Measurements from ENCODE around the gene BOLA3. TPM values are rescaled to one million over a fixed set of nuclear protein-coding genes. Genes with fewer than 3 reads are reported as not detected.
A peak's percentile ranks its signal among the peaks of the same experiment; 100 is the strongest.

The BOLA3 gene
- total and polyA plus RNA-seq, 10 of the 15 experiments (the other 5 are each of a cell fraction or from before 2014, with no cell fraction given) = 62.6 to 300 (median 134) TPM

DNA sequence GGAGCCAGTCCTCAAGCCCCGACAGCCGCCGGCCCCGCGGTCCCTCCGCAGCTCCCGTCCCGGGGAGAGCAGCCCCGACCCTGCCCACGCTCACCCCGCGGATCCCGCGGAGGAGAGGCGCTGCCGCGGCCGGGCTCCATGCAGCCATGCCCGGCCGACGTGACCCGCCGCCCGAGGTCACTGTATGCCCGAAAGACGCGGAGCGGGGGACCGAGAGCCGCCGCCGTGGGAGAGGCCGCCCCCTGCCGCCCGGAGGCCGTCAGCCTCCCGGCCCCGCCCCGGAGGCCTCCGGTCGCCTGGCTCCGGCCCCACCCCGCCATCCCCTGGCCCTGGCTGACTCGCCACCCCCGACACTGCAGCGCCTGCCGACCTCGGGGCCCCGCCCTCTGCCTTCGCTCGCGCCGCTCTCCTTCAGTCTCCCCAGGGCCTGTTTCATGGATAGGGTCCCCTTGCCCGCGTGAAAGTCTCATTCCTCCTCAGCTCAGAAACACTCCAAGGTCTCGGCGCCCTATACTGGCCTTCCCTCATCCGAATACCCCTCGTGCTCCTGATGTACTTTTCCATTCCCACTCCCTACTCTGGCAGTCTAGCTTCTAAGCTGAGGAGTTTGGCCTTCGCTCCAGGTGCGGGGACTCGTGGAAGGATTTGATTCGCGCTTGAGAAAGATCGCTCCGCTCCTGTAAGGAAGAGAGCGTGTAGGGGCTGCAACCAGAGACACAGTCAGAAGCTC lies at the start of gene BOLA3 (continued):
- TF ChIP-seq, protein P1, sequence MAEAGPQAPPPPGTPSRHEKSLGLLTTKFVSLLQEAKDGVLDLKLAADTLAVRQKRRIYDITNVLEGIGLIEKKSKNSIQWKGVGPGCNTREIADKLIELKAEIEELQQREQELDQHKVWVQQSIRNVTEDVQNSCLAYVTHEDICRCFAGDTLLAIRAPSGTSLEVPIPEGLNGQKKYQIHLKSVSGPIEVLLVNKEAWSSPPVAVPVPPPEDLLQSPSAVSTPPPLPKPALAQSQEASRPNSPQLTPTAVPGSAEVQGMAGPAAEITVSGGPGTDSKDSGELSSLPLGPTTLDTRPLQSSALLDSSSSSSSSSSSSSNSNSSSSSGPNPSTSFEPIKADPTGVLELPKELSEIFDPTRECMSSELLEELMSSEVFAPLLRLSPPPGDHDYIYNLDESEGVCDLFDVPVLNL (IDR thresholded peaks at IDR 0.05; ENCODE audit: low read depth, low read length) = no peak
- TF ChIP-seq FOXK2 (IDR thresholded peaks at IDR 0.05) = no peak
- TF ChIP-seq NFYB (IDR thresholded peaks at IDR 0.05; ENCODE audit: insufficient read depth, low read depth, low read length) = no peak
- TF ChIP-seq SMARCA5 (IDR thresholded peaks at IDR 0.05) = peak; percentile 95
- no peak for TF ChIP-seq TARDBP (IDR thresholded peaks at IDR 0.05; ENCODE audit: borderline replicate concordance)
- TF ChIP-seq NFIC (IDR thresholded peaks at IDR 0.05; ENCODE audit: low read depth, low read length) = no peak
- TF ChIP-seq, protein P2, sequence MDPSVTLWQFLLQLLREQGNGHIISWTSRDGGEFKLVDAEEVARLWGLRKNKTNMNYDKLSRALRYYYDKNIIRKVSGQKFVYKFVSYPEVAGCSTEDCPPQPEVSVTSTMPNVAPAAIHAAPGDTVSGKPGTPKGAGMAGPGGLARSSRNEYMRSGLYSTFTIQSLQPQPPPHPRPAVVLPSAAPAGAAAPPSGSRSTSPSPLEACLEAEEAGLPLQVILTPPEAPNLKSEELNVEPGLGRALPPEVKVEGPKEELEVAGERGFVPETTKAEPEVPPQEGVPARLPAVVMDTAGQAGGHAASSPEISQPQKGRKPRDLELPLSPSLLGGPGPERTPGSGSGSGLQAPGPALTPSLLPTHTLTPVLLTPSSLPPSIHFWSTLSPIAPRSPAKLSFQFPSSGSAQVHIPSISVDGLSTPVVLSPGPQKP (IDR thresholded peaks at IDR 0.05; ENCODE audit: low read depth, low read length) = no peak
- TF ChIP-seq MEF2A (IDR thresholded peaks at IDR 0.05; ENCODE audit: insufficient read depth, low read depth, low read length) = no peak; the same call in 1 of the 2 replicates
- TF ChIP-seq CHD4 (IDR thresholded peaks at IDR 0.05) = no peak
- no peak for TF ChIP-seq NR2C2 (IDR thresholded peaks at IDR 0.05; ENCODE audit: borderline replicate concordance, control insufficient read depth, insufficient read length, low read depth)
- TF ChIP-seq HDAC2 (IDR thresholded peaks at IDR 0.05) = no peak
- TF ChIP-seq PML (IDR thresholded peaks at IDR 0.05; ENCODE audit: low read length) = 0 out of 2 replicates have a peak, but pooled peaks have one; percentile 20
- TF ChIP-seq, protein P3, sequence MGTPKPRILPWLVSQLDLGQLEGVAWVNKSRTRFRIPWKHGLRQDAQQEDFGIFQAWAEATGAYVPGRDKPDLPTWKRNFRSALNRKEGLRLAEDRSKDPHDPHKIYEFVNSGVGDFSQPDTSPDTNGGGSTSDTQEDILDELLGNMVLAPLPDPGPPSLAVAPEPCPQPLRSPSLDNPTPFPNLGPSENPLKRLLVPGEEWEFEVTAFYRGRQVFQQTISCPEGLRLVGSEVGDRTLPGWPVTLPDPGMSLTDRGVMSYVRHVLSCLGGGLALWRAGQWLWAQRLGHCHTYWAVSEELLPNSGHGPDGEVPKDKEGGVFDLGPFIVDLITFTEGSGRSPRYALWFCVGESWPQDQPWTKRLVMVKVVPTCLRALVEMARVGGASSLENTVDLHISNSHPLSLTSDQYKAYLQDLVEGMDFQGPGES (IDR thresholded peaks at IDR 0.05) = no peak
- TF ChIP-seq, protein P4, sequence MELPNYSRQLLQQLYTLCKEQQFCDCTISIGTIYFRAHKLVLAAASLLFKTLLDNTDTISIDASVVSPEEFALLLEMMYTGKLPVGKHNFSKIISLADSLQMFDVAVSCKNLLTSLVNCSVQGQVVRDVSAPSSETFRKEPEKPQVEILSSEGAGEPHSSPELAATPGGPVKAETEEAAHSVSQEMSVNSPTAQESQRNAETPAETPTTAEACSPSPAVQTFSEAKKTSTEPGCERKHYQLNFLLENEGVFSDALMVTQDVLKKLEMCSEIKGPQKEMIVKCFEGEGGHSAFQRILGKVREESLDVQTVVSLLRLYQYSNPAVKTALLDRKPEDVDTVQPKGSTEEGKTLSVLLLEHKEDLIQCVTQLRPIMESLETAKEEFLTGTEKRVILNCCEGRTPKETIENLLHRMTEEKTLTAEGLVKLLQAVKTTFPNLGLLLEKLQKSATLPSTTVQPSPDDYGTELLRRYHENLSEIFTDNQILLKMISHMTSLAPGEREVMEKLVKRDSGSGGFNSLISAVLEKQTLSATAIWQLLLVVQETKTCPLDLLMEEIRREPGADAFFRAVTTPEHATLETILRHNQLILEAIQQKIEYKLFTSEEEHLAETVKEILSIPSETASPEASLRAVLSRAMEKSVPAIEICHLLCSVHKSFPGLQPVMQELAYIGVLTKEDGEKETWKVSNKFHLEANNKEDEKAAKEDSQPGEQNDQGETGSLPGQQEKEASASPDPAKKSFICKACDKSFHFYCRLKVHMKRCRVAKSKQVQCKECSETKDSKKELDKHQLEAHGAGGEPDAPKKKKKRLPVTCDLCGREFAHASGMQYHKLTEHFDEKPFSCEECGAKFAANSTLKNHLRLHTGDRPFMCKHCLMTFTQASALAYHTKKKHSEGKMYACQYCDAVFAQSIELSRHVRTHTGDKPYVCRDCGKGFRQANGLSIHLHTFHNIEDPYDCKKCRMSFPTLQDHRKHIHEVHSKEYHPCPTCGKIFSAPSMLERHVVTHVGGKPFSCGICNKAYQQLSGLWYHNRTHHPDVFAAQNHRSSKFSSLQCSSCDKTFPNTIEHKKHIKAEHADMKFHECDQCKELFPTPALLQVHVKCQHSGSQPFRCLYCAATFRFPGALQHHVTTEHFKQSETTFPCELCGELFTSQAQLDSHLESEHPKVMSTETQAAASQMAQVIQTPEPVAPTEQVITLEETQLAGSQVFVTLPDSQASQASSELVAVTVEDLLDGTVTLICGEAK (IDR thresholded peaks at IDR 0.05; ENCODE audit: borderline replicate concordance) = no peak
- peak; percentile 64 for TF ChIP-seq DPF2 (IDR thresholded peaks at IDR 0.05)
- no peak for TF ChIP-seq BCL11A (IDR thresholded peaks at IDR 0.05; ENCODE audit: low read depth, low read length)
- TF ChIP-seq RCOR1 (conservative IDR thresholded peaks at IDR 0.05; ENCODE audit: low read depth, low read length) = no peak
- TF ChIP-seq EED (IDR thresholded peaks at IDR 0.05; ENCODE audit: low read depth) = no peak
- peak; percentile 63; the same call in 2 of the 3 replicates for TF ChIP-seq POU2F2 (IDR thresholded peaks at IDR 0.05; ENCODE audit: borderline replicate concordance, low read depth, low read length)
- TF ChIP-seq EGR1 (IDR thresholded peaks at IDR 0.05; ENCODE audit: borderline replicate concordance in 1 of 2, low read depth in 2 of 2, low read length in 2 of 2) = peak in 1 of 2 experiments; percentile 78; a peak in 2 of 3 replicates
- TF ChIP-seq SUPT20H (IDR thresholded peaks at IDR 0.05; ENCODE audit: borderline replicate concordance, control insufficient read depth, low read depth, low read length) = no peak
- TF ChIP-seq SPI1 (IDR thresholded peaks at IDR 0.05; ENCODE audit: borderline replicate concordance, insufficient read depth, low read depth, low read length) = no peak
